Measurements from ENCODE around the gene SLC49A4.

SLC49A4 gene

DNA sequence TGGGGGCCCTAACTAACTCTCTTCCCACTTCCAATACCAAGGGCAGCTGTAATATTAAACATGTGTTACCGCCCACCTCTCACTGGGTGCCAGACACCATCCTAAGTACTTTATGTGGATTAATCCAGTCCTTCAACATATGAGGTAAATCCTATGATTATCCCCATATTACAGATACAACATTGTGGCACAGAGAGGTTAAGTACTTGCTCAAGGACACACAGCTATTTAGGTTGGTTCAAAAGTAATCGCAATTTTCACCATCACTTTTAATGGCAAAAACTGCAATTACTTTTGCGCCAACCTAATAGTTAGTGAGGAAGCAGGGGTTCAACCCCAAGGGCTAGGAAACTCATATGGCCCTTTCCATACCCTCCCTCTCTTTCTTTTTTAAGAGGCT is 131.9 kb downstream of the SLC49A4 start:
- no peaks in the 10 kb centered on the region for H3K9me3 ChIP-seq (ENCODE audit: control insufficient read depth in 2 of 2, low read length in 2 of 2)
- H3K36me3 ChIP-seq (ENCODE audit: control insufficient read depth in 2 of 2, insufficient read depth in 2 of 2, low read length in 2 of 2) = no peaks in the 10 kb centered on the region
- H3K27me3 ChIP-seq (ENCODE audit: control insufficient read depth in 2 of 2, insufficient read depth in 2 of 2, low read length in 2 of 2) = peaks cover 9 to 13% of the 10 kb centered on the region in 2 donors
- H3K4me3 ChIP-seq (ENCODE audit: low read length in 2 of 2) = no peak overlapping the region
- H3K9ac ChIP-seq (ENCODE audit: low read depth in 1 of 2, low read length in 2 of 2) = no peak overlapping the region
- H3K4me1 ChIP-seq (ENCODE audit: control insufficient read depth in 2 of 2, insufficient read depth in 2 of 2, low read length in 2 of 2) = no peaks in the 10 kb centered on the region
- H3K27ac ChIP-seq (ENCODE audit: low read depth in 2 of 2, low read length in 2 of 2) = no peak overlapping the region

DNA sequence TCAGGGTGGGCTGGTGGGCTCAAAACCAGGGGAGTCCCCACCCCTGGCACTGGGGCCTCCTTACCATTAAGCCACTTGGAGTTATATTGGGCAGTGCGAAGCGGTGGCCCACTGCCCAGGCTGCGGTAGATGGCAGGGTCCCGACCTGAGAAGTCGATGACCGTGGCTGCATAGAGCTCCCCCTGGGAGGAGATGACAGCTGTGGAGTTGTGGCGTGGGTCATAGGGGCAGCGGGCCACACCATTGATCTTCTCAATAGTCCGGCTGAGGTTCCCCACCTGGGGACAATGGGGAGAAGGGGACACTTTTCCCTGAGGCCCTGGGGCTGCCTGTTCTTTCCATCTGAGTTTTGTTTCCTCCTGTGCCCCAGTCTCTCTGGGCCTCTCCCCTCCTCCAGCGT is 132.9 kb downstream of the SLC49A4 start:
- no peaks in the 10 kb centered on the region for H3K4me1 ChIP-seq (ENCODE audit: control insufficient read depth in 2 of 2, insufficient read depth in 2 of 2, low read length in 2 of 2)
- H3K9ac ChIP-seq (ENCODE audit: low read depth in 1 of 2, low read length in 2 of 2) = no peak overlapping the region
- H3K27ac ChIP-seq (ENCODE audit: low read depth in 2 of 2, low read length in 2 of 2) = no peak overlapping the region
- no peaks in the 10 kb centered on the region for H3K9me3 ChIP-seq (ENCODE audit: control insufficient read depth in 2 of 2, low read length in 2 of 2)
- no peak overlapping the region for H3K4me3 ChIP-seq (ENCODE audit: low read length in 2 of 2)
- H3K27me3 ChIP-seq (ENCODE audit: control insufficient read depth in 2 of 2, insufficient read depth in 2 of 2, low read length in 2 of 2) = peaks cover 2 to 5% of the 10 kb centered on the region in 2 donors
- no peaks in the 10 kb centered on the region for H3K36me3 ChIP-seq (ENCODE audit: control insufficient read depth in 2 of 2, insufficient read depth in 2 of 2, low read length in 2 of 2)

DNA sequence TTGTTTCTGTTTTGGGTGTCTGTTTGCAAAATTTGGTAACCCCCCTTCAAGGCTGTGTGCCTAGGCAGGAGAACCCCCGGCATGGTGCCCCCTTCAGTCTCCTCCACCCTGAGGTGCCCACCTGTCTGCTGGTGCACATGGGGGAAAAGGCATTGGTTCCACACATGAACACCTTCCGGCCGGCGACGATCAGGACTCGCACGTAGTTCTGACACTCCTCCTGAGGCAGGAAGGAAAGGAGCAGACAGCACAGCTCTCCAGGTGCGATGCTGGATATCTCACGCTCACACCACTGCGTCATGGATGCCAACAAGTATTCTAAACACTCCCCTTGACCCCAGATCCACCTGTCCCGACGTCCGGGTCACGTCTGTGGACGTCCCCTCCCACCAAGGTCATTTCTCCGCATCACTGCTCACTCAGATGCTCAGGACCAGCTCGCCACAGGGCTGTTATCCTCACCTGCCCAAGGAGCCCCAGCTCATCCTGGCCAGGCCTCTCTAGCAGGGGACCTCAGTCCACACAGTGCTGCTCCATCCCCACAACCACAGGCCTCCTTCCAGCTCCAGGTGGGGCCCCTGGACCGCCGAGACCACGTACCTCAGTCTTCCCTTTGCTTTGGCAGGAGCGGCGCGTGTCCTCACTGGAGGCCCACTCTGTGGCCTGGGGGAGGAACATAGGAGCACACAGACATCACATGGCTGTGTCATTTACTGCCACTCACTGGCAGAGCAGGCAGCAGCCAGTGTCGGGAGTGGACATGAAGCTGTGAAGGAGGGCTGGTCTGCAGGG is 133.7 kb downstream of the SLC49A4 start:
- Histone ChIP-seq H3K9ac (ENCODE audit: low read depth in 1 of 2, low read length in 2 of 2) (no peak overlapping the region), H3K4me3 (ENCODE audit: low read length in 2 of 2) (no peak overlapping the region), H3K36me3 (ENCODE audit: control insufficient read depth in 2 of 2, insufficient read depth in 2 of 2, low read length in 2 of 2) (no peaks in the 10 kb centered on the region), H3K4me1 (ENCODE audit: control insufficient read depth in 2 of 2, insufficient read depth in 2 of 2, low read length in 2 of 2) (no peaks in the 10 kb centered on the region), H3K27me3 (ENCODE audit: control insufficient read depth in 2 of 2, insufficient read depth in 2 of 2, low read length in 2 of 2) (no peaks in the 10 kb centered on the region), H3K27ac (ENCODE audit: low read depth in 2 of 2, low read length in 2 of 2) (no peak overlapping the region), H3K9me3 (ENCODE audit: control insufficient read depth in 2 of 2, low read length in 2 of 2) (no peaks in the 10 kb centered on the region)

DNA sequence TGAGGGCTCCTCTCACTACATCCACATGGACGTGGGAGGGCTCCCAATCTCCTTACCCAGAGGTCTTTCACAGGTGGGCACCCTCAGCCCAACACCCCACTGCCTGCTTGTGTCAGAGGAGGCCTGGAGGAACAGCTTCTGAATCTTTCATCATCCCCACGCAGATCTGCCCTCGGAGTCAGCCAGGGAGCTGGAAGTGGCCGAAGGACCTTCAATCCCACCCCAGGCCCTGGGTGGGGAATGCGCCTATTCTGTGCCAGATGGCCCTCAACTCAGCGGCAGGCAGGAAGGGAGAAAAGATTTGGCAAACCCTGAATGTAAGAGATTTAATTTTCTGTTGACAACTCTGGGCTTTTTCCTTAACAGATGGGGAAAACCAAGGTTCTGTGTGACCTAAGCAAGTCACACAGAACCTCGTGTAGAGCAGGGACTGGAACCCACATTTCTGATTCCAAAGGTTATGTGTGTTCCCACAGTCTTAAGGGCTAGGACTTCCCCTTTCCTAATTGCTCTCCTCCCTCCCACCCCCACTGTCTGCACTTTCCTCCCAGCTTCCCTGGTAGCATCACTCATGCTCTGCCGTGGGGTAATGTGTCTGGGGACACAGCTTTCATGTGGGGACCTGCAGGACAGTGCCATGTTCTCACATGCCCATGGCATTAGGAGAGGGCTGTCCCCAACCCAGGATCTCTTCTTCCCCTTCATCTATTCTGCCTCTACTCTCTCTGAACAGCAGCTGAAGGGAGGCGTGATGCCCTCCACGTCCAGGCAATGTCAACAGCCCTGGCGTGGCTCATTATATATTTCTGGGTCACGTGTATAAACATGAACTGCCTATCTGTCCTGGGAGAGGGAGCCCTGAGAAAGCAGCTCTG is 134.6 kb downstream of the SLC49A4 start:
- Histone ChIP-seq H3K36me3 (ENCODE audit: control insufficient read depth in 2 of 2, insufficient read depth in 2 of 2, low read length in 2 of 2) (no peaks in the 10 kb centered on the region), H3K27me3 (ENCODE audit: control insufficient read depth in 2 of 2, insufficient read depth in 2 of 2, low read length in 2 of 2) (no peaks in the 10 kb centered on the region), H3K4me3 (ENCODE audit: low read length in 2 of 2) (no peak overlapping the region), H3K4me1 (ENCODE audit: control insufficient read depth in 2 of 2, insufficient read depth in 2 of 2, low read length in 2 of 2) (no peaks in the 10 kb centered on the region), H3K9me3 (ENCODE audit: control insufficient read depth in 2 of 2, low read length in 2 of 2) (no peaks in the 10 kb centered on the region), H3K9ac (ENCODE audit: low read depth in 1 of 2, low read length in 2 of 2) (no peak overlapping the region), H3K27ac (ENCODE audit: low read depth in 2 of 2, low read length in 2 of 2) (no peak overlapping the region)

DNA sequence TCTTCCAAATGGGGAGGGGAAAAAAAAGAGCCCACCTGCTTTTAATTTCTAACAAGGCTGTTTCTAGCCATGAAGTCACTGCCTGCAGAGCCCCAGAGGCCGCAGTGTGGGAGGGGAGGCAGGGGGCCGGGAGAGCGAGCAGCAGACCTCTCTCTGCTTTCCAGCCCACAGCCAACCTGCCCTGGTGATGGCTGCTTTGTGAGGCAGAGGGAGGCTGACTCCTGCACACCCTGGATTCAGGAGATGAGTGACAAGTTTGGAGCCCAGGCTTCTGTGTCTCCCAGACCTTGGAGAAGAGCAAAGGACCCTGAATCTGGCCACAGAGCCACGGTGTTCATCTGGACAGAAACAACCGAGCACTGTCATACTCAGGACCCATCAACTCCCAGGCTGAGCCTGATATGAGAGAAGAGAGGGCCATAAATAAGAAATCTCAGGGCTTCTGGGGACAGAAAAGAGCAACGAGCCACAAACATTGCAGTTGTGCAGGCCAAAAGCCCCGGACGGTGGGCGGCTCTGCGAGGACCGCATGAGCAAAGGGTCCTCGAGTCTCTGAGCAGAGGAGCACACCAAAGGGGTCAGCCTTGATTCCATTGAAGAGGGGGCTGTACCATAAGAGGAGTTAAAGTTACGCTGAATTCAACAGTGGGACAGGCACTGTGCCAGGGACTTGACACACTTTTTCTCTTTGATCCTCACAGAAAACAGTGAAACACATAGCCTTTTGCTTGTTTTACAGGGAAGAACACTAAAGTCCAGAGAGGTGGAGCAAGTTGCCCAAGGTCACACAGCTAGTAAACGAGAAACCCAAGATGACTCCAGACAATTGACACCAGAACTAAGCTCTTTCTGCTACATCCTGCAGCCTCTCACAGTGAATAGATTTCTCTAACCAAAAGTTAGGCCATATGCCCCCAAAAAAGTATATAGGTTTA is 135.5 kb downstream of the SLC49A4 start:
- Histone ChIP-seq H3K4me1 (ENCODE audit: control insufficient read depth in 2 of 2, insufficient read depth in 2 of 2, low read length in 2 of 2) (no peaks in the 10 kb centered on the region), H3K36me3 (ENCODE audit: control insufficient read depth in 2 of 2, insufficient read depth in 2 of 2, low read length in 2 of 2) (no peaks in the 10 kb centered on the region), H3K27ac (ENCODE audit: low read depth in 2 of 2, low read length in 2 of 2) (no peak overlapping the region), H3K9me3 (ENCODE audit: control insufficient read depth in 2 of 2, low read length in 2 of 2) (no peaks in the 10 kb centered on the region), H3K27me3 (ENCODE audit: control insufficient read depth in 2 of 2, insufficient read depth in 2 of 2, low read length in 2 of 2) (no peaks in the 10 kb centered on the region), H3K4me3 (ENCODE audit: low read length in 2 of 2) (no peak overlapping the region), H3K9ac (ENCODE audit: low read depth in 1 of 2, low read length in 2 of 2) (no peak overlapping the region)

All from mucosa of rectum (tissue), 2 donors.